WI38 (cell line): ENCODE results near the gene JUNB.

Experiments used
- H3K4me3 ChIP-seq: 2 replicates; pipeline ENCODE4 v1.5.1; 2011; ENCODE audit warnings: low read depth, mild to moderate bottlenecking, control low read depth, low read length
- CTCF ChIP-seq: IDR thresholded peaks from 2 replicates; pipeline ENCODE4 v1.5.1; 2012; ENCODE audit warnings: low read depth, mild to moderate bottlenecking, control low read depth, low read length

Gene JUNB

GRCh38 chr19:12773571-12773970, 17.7 kb upstream of the JUNB start:
- peak; percentile 36 for TF ChIP-seq CTCF

DNA sequence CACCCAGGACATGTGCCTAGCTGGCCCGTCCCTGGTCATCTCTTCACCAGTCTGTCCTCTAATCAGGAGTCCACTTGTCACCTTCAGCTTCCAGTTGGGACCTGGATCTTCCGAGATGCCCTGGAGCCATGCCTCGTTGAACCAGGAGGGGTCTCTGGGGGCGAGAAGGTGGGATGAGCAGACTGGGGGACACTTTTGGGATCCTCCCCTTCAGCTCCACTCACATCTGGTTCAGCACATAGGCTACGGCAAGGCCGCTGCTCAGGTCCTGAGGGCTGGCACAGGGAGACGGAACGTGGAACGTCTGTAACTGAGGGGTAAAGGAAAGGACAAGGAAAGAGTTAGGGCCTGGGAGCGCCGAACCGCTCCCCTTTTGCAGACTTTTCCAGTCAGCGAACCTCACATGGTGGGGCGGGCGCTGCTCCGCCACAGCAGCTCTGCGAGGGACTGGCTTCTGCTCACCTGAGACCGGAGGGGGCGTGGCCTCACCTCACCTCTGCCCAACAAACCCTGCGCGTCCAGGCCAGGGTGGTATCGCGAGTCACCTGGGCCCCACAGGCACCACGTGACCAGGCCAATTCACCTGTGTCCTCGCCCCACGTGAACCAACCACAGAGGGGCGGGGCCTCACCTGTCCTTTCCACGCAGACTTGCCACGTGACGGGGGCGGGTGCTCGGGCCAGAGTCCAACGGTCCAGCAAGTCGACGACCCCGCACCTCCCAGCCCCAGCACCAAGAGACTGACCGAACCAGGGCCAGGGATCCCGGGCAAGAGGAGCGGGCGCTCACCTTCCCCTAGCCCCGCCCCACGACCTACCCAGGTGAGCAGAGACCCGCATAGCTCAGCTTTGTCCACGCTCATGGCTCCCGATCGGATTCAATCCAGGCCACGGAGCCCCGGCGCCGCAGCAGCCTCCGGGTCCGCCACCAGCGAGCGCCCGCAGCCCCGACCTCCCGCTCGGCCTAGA, 16.4 kb upstream of the JUNB start, which contains the start of gene HOOK2:
Gene HOOK2 (minus strand): TSS at position 965 of the 968 bp plus-strand sequence. CDS start 103 bp downstream, at position 862.
- H3K4me3 ChIP-seq: peak within 1 kb of the TSS; percentile 74
- TF ChIP-seq CTCF: no peak

More at GRCh38 chr19:12773571-12773970, 17.7 kb upstream of the JUNB start:
- H3K4me3 ChIP-seq: no peak overlapping the region

DNA sequence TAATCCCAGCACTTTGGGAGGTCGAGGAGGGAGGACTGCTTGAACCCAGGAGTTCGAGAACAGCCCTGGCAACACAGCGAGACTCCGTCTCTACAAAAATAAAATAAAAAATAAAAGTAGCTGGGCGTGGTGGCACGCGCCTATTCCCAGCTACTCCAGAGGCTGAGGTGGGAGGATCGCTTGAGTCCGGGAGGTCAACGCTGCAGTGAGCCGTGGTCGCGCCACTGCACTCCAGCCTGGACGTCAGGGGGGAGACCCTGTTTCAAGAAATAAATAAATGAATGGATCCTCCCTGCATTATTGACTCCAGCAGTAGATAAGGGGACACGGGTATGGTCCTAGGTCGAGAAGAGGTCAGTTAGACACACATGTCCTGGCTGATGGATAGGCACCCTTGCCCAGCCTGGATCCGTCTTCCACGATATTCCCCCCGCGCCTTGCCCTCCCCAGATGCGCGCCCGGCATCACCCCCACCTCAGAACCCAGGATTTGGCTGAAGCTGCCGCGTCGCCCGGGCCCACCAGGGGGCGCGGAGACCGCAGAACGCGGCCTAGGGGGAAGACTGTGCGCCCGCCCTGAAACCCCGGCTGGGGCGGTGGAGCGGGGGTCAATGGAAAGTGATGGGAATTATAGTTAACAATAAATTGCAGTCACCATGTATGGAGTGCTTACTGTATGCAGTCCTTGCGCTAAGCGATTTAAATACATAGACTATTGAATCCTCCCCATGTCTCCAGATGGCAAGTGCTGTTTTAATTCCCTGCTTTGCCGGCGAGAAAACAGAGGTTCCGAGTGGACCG, 13.9 kb upstream of the JUNB start:
- peak overlapping the region; percentile 64 for H3K4me3 ChIP-seq
- TF ChIP-seq CTCF: peak; percentile 79

- TF ChIP-seq CTCF: no peak
These were observed 13.0 kb upstream of the JUNB start for GRCh38 chr19:12778017-12778904.

DNA sequence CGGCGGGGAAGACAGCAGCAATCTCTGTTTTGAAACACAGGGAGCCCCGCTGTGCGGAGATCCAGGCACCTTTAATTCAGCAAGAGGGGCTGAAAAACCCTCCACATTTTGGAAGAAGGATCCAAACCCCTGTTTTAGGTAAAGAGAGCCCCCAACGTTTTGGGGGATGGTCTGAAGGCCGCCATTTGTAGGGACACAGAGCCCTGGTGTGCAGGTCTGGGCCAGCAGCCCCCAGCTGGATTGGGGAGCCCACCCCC, 12.5 kb upstream of the JUNB start:
- TF ChIP-seq CTCF: no peak
- H3K4me3 ChIP-seq: peak overlapping the region; percentile 64

More at GRCh38 chr19:12778017-12778904, 13.0 kb upstream of the JUNB start:
- peak overlapping the region; percentile 64 for H3K4me3 ChIP-seq

DNA sequence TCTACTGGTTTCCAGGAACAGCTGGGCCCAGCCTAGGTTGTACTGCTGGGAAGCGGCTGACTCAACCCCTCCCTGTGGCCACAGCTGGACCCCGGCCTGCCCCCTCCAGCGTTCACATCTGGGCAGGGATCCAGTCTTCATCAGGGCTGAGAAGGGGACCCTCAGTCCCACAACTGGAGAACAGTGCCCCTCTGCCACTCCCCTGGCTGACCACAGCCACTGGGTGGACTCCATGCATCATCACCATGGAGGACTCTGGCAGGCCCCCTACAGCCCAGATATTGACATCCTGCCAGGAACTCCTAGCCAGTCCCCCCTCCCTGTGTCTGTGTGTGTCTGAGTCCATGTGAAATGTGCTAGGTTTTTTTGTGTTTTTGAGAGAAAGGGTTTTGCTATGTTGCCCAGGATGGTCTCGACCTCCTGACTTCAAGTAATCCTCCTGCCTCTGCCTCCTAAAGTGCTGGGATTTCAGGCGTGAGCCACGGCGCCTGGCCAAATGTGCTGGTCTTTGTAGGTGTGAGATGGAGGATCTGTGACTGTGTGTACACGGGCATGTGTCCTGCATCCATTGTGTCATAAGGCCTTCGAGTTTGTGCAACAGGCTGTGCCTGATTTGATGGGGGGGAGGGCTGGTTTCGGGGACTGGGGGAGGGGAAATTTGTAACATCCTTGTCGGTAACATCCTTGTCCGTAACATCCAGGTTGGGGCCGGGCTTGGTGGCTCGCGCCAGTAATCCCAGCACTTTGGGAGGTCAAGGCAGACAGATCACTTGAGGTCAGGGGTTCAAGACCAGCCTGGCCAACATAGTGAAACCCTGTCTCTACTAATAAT, 11.9 kb upstream of the JUNB start:
- peak overlapping the region; percentile 64 for H3K4me3 ChIP-seq
- TF ChIP-seq CTCF: no peak
